HG02759 (cell line): Measurements from ENCODE around the gene PSME4.

Source experiments
- ATAC-seq: cut with Tn5 transposase; IDR thresholded peaks from one replicate; pipeline ENCODE4 v1.9.1; 2021; ENCODE audit warnings: mild to moderate bottlenecking, moderate library complexity; ENCODE audit not compliant: unreplicated experiment

The PSME4 gene, protein sequence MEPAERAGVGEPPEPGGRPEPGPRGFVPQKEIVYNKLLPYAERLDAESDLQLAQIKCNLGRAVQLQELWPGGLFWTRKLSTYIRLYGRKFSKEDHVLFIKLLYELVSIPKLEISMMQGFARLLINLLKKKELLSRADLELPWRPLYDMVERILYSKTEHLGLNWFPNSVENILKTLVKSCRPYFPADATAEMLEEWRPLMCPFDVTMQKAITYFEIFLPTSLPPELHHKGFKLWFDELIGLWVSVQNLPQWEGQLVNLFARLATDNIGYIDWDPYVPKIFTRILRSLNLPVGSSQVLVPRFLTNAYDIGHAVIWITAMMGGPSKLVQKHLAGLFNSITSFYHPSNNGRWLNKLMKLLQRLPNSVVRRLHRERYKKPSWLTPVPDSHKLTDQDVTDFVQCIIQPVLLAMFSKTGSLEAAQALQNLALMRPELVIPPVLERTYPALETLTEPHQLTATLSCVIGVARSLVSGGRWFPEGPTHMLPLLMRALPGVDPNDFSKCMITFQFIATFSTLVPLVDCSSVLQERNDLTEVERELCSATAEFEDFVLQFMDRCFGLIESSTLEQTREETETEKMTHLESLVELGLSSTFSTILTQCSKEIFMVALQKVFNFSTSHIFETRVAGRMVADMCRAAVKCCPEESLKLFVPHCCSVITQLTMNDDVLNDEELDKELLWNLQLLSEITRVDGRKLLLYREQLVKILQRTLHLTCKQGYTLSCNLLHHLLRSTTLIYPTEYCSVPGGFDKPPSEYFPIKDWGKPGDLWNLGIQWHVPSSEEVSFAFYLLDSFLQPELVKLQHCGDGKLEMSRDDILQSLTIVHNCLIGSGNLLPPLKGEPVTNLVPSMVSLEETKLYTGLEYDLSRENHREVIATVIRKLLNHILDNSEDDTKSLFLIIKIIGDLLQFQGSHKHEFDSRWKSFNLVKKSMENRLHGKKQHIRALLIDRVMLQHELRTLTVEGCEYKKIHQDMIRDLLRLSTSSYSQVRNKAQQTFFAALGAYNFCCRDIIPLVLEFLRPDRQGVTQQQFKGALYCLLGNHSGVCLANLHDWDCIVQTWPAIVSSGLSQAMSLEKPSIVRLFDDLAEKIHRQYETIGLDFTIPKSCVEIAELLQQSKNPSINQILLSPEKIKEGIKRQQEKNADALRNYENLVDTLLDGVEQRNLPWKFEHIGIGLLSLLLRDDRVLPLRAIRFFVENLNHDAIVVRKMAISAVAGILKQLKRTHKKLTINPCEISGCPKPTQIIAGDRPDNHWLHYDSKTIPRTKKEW (N-terminal part only)

GRCh38 chr2:53970724-53971602 is at the start of gene PSME4:
PSME4 (minus strand) TSS chr2:53970993; CDS start chr2:53970784, 209 bp downstream.
- ATAC-seq: peak; percentile 94

GRCh38 chr2:54015798-54016699 is 45.3 kb upstream of the PSME4 start:
- ATAC-seq: no peak

DNA sequence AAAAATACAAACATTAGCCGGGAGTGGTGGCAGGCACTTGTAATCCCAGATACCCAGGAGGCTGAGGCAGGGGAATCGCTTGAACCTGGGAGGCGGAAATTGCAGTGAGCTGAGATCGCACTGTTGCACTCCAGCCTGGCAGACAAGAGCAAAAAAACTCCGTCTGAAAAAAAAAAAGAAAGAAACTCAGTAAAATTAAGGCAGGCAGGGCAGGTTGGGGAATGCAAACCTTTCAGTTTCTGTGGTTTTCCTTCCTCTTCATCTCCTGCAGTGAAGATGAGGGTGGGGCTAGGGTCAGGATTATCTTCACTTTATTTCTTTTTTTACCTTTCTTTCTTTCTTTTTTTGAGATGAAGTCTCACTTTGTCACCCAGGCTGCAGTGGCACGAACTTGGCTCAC is 43.2 kb upstream of the PSME4 start:
- ATAC-seq: no peak

- ATAC-seq: no peak
Observed at GRCh38 chr2:54012538-54013141, 41.8 kb upstream of the PSME4 start.

GRCh38 chr2:54009549-54009948 is 38.8 kb upstream of the PSME4 start:
- no peak for ATAC-seq

GRCh38 chr2:54008439-54008838 is 37.6 kb upstream of the PSME4 start:
- ATAC-seq: no peak

GRCh38 chr2:54000524-54000923 is 29.7 kb upstream of the PSME4 start:
- ATAC-seq: no peak

- ATAC-seq: no peak
Observed at GRCh38 chr2:54000122-54000521, 29.3 kb upstream of the PSME4 start.

- ATAC-seq: no peak
Observed at GRCh38 chr2:53998834-53999233, 28.0 kb upstream of the PSME4 start.

- ATAC-seq: peak; percentile 82
Observed at GRCh38 chr2:53994818-53995808, 24.3 kb upstream of the PSME4 start.

DNA sequence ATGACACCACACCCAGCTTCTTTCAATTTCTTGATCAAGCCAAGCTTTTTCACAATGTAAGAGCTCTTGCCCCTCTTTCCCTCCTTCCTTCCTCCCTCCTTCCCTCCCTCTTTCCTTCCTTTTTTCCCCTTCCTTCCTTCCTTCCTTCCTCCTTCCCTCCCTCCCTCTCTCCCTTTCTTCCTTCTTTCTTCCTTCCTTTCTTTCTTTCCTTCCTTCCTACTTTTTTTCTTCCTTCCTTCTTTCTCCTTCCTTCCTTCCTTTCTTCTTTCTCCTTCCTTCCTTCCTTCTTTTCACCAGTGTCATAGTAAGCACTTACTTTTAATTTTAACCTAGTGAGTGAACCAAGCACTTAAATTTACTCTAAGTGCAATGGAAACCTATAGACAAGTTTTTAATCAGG is 21.2 kb upstream of the PSME4 start:
- ATAC-seq: no peak

- no peak for ATAC-seq
Observed at GRCh38 chr2:53989210-53989862, 18.5 kb upstream of the PSME4 start.

DNA sequence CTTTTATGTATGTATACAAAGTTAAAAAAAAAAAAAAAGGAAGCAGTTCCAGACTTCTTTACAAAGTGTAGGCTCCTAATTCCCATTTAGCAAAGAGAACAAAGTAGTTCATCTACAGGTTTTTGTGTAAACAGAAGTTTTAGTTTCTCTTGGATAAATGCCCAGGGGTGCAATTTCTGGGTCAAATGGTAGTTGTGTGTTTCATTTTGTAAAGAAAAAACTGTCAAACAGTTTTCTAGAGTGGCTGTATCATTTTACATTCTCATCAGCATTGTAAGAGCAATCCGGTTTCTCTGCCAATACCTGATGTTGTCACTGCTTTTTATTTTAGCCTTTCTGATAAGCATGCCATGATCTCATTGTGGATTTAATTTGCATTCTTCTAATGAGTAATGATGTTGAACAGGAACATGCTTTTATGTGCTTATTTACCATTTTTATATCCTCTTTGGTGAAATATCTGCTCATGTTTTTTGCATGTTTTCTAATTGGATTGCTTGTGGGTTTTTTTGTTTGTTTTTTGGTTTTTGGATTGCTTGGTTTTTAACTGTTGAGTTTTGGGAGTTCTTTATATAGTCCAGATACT is 16.6 kb upstream of the PSME4 start:
- ATAC-seq: no peak

GRCh38 chr2:53985646-53986045 is 14.9 kb upstream of the PSME4 start:
- ATAC-seq: no peak

DNA sequence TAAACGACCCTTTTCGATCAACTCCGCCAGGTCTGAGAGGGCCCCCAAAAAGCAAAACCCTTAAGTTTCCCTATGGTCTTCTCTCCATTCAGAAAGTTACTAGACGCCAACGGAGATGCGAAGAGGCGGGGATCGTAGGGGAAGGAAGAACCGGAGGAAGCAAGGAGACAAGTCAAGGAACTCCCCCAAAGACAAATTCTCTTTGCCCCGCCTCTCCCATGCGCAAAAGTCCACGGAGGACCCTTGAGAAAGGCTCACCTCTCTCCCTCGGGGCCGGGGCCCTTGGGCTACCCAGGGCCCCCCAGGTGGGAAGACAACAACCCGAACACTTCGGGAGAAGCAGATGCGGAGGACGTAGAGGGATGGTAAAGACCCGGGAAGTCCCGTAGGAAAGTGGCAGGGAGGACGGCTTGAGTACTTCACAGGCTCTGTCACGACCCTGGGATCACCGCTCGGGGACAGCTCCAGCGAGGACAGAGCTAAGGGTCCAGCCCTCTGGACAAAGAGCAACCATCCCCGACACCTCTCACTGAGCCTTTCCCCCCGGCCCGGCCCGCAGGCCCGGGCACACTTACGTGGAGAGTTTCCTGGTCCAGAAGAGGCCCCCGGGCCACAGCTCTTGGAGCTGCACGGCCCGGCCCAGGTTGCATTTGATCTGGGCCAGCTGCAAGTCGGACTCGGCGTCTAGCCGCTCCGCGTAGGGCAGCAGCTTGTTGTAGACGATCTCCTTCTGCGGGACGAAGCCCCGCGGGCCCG is 647 bp downstream of the PSME4 start:
- peak; percentile 29 for ATAC-seq
